HG03097 (cell line): ENCODE measurements around the gene SIX5.
"Not testable (repeated sequence)": the region's sequence is repeated elsewhere in the genome, so short reads cannot be mapped to it uniquely, and the experiment has no call there.

Experiments
- ATAC-seq: cut with Tn5 transposase; IDR thresholded peaks from one replicate; pipeline ENCODE4 v1.9.1; 2021; ENCODE audit not compliant: unreplicated experiment, low FRiP score

Gene SIX5

DNA sequence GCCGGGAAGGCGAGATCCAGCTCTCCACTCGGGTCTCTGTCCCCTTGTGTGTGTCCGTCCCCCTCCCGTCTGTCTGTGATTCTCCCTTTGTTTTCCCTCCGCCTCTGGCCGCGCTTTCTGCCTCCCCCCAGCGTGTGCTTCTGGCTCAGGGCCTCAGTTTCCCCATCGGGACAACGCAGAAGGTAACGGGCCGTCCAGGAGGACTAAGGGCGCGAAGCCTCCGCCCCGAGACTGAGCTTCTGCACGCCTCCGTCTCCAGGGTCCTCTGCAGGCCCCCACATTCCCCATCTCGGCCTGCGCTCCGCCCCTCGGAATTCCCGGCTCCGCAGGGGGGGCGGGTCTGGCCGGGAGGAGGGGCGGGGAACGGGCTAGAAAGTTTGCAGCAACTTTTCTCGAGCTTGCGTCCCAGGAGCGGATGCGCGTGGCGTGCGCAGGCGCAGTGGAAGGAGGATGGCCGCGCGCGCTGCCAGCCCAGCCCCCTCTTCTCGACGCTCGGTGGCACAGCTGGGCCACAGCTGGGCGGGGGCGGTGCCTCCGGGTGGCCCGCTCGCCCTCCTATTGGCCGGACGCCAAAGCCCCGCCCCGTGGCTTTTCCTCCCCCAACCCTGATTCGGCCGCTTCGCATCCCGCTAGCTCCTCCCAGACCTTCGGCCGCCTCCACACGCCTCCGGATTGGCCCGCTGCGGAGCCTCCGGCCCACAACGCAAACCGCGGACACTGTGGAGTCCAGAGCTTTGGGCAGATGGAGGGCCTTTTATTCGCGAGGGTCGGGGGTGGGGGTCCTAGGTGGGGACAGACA is at the start of gene SIX5:
SIX5 (minus strand) TSS at position 269 of the 799 bp plus-strand sequence. CDS start 408 bp downstream, outside the sequence.
- ATAC-seq = peak; percentile 53

DNA sequence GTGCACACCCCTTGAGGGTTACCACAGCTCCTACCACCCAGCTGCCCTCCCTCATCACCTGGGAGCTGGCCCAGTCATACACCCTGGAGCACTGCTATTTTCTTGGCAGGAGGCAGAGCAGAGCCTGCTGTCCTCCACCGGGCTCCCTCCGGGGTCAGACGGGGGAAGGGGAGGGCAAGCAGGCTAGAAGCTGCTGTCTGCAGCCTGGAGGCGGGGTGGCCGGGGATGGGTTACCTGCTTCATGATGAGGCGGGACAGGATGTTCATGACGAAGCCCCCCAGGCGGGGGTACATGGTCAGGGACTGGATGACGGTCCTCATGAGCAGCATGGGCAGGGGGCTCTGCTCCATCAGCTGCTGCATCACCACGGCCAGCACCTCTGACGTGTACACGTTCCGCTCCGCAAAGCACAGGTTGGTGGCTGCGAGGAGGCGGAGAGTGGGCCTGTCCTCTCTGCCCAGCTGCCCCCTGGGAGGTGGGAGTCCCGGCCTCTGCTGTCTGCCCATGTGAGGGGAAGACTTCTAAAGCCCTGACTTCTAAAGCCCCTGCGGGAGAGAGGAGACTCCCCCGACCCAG is 48.8 kb upstream of the SIX5 start:
- ATAC-seq = no peak

DNA sequence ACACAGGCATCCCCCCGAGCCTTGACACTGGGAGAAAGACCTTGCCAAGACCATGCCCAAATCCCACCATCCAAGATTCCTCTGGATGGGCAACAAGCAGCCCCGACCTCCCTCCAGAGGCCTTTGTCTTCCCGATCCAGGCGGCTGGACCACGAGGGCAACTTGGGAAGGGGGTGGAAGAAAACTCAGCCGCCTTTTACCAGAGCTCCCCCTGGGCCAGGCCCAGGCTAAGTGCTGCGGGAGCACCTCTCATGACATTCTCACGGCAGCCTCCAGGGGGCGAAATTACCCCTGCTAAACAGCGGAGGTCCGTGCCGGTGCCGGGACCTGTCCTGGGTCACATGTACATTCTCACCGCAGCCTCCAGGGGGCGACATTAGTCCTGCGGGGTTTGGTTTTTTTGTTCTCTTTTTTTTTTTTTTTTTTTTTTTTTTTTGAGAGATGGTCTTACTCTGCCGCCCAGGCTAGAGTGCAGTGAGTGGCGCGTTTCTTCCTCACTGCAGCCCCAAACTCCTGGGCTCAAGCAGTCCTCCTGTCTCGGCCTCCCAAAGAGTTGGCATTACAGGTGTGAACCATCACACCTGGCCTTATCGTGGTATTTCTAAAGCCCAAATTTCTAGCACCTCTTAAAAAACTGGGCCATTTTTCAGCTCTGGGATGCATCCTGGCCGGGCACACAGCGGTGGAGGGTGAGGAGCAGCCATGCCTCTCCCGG is 48.1 kb upstream of the SIX5 start:
- ATAC-seq = peak; percentile 82

DNA sequence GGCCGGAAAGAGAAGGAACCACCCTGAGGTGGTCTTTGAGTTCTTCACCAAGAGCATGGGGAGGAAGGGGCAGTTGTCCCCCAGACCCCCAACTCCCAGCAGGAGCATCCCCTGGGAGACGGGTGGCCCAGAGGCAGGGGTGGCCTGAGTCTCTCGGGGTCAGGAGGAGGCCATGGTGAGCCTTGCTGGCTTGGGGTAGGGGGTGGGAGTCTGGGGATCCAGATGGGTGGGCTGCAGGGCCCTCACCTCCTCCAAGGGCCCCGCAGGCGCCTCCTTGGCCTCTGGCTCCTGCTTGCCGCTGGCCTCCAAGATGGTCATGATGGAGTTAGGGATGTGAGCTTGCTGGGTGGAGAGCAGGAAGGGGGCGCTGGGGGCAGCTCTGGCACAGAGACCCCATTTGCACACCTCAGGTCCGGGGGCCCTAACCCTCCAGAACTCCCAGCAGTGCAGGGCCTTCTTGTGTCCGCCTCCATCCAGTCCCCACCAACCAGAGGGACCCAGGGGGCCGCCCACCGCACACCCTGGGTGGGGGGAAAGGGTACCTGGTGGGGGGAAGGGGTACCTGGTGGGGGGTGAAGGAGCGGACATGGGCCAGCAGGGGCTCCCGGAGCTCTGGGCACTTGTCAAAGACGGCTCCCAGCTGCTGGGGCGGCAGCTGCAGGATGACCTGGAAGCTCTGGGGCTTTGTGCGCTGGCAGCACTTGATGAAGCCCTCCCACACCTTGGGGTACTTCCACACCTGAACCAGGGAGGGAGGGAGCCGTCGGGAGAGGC is 47.4 kb upstream of the SIX5 start:
- no peak for ATAC-seq

DNA sequence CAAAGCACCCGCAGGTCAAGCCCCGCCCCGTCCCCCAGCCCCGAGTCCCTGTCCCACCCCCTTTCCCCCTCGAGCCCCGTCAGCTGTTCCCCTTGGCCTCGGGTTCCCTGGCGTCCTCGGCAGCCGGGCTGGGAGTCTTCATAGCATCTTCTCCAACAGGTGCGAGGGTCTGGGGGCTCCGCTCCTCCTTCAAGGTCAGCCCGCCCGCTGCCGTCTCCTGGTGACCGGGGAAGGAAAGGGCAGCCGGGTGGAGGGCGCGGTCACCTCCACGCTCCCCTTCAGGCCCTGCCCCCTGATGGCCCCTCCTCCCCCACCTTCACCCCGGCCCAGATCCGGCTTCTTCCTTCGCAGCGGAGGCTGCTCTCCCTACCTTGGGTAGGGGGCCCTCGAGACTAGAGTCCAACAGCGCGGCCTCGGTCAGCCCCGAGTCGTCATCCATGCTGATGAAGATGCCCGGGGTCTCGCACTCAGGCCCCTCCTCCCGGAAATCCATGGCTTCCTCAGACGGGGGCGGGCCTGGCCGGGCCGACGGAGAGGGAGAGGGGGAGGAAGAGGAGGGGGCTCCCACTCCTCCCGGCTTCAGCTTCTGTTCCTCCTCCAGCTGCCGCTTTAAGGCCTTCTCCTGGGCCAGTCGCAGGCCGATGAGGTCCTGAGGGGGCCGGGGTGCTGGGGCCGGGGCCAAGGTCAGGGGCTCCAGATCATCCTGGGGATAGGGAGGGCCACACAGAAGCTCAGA is 46.6 kb upstream of the SIX5 start:
- ATAC-seq = no peak

DNA sequence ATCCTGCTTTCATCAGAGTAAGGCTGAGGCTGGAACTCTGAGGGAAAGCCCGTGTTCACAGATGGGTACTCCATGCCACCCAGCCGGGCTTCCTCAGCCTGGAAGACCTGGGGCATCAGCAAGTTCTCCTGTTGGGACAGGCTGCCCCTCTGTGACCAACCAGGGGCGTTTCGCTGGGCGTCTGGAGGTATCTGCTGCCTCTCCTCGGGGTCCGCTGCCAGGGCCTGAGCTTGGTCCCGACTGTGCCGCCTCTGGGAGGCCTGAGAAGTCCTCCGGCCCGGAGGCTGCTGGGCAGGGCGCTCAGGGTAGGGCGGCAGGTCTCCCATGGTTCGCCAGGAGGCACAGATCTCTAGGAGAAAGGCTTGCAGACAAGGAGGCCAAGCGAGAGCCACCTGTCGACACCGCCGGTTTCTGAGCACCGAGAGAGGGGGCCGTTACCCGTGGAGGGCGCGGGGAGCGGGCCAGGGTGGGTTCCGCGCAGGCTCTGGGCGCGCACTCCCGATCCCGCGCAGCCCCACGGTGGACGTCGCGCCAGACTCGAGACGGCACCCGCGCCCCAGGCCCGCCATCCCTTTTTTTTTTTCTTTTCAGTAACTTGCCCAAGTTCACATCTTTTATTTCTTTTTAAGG is 45.9 kb upstream of the SIX5 start, which contains the start of gene RSPH6A:
RSPH6A (minus strand) TSS at position 458 of the 630 bp plus-strand sequence; CDS start at position 326, 132 bp downstream.
- ATAC-seq = no peak

DNA sequence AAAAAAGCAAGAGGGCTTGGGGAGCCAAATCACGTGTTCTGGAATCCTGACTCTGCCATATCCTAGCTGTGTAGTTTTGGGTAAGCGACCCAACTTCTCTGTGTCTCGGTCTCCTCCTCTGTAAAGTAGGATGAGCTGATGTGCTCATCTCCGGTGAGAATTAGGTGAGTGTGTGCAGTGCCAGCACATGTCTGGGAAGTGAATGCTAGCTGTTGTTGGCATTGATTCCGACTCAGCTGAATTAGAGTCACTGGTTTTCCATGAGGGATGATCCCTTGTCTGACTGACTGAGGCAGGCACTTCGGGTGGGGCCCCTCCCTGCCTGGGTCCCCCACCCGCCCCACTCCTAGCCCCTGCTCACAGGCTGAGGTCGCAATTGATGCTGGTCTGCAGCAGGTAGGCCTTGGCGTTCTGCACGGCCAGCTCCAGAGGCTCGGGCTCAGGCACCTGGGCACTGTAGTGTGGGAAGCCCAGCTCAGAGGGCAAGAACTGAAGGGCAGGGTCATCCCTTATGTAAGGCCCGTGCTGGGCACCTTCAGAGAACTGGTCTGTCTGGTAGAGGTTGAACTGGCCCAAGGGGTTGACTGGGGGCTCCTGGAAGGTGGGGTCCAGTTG is 45.2 kb upstream of the SIX5 start:
- no peak for ATAC-seq

DNA sequence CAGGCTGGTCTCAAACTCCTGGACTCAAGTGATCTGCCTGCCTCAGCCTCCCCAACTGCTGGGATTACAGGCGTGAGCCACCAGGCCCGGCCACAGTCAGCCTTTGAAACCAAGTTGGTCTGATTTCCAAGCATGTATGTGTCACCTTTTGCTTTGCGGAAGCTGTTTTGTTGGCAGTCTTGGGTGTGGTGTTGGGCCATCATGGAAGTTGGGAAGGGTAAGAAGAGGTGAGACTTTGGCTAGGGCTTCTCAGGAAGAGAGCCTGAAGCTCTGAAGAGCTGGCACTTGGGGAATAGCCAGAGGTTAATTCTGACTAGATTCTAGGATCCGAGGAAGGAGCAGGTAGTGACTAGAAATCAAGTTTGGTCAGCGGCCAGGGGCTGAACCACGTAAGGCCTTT is 43.2 kb upstream of the SIX5 start:
- ATAC-seq = no peak

DNA sequence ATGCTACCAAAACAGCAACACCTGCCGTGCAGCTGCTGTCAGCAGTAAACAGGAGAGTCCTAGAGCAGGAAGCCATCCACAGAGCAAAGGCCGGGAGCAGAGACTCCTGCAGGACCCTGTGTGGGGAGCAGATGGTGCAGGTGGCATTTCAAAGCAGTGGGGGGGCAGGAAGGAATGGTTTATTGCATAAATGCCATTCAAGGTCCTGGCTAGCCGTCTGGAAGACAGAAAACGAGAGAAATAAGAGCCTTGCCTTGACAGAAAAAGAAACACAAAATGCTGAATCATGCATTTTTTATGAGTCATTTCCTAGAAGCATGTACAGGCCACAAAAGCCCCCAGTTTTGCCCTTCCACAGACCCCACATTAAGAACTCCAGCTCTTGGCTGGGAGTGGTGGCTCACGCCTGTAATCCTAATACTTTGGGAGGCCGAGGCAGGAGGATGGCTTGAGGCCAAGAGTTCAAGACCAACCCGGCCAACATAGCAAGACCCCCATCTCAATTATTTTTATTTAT is 40.6 kb upstream of the SIX5 start:
- ATAC-seq = no peak

DNA sequence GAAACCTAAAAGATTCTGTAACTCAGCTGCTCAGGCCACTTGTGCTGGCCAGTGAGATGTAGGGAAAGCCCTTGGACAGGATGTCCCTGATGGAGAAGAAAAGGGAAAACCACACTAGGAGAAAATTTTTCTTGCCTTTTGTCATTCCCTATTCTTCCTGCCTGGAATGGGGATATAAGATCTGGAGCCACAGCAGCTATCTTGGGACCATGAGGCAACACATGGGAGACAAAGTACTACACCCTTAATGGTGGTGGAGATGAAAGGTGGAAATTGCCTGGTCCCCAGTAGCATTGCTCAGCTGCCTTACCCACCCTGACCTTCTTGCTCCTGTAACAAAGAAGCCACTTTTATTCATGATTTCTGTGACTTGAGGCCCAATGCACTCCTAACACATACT is 36.7 kb upstream of the SIX5 start:
- ATAC-seq = no peak

DNA sequence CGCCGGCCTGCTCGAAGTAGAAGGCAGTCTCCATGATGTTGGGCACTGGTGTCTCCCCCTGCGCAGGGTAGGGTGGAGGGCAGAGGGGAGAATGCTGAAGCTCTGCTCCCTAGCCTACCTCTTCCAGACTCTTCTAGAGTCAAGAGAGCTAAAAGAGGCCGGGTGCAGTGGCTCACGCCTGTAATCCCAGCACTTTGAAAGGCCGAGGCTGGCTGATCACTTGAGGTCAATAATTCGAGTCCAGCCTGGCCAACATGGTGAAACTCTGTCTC is 35.8 kb upstream of the SIX5 start:
- ATAC-seq = no peak

DNA sequence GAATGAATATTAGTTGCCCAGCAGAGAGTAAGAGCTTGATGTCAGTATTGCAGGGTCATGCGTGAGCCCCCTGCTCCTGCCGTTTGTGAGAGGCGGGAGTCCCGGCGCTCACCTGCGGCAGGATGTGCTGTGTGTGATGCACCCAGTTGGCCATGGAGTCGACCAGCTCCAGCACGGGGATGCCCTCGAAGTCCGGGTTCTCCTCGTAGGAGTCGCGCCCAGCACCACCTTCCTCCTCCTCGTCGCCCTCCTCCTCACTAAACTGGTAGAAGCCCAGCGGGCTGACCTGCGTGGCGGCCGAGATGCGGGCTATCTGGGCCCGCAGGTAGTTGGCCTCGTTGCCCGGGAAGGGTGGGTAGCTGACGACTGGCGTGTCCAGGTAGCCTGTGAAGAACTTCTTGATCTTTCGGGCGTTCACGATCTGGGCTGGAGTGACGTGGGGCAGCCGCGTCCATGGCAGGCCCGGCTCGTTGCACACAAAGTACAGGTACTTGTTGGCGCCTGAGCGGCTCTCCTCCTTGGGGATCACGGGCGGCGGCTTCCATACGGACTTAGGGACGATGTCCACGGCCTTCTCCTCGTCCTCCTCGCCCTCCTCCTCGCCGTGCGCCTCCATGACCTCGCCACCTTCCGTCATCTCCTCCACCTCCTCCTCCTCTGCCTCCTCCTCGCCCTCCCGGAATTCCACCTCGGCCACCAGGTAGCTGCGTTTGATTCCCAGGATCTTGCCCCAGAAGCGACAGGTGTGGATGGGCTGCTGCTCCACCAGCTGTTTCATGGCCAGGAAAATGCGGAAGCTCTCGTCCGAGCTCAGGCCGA is 35.3 kb upstream of the SIX5 start:
- ATAC-seq = no peak

DNA sequence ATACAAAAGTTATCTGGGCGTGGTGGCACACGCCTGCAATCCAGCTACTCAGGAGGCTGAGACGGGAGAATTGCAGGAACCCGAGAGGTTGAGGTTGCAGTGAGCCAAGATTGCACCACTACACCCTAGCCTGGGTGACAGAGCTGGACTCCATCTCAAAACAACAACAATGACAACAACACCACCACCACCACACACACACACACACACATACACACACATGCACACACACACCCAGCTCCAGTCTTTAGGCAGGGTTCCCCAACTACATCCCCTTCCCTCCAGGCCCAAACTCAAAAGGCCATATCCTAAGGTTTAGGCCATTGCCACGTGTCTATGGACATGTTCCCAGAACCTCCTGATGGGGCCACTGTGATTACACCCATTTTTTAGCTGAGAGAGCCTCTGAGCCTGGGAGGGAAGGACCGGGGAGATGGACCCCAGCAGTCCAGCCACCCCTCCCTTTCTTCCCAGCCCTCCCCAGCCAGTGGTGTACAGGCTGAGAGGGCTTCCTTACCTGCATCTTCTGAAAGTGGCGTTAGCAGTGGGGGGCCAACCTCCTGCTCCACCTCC is 32.6 kb upstream of the SIX5 start:
- no peak for ATAC-seq

DNA sequence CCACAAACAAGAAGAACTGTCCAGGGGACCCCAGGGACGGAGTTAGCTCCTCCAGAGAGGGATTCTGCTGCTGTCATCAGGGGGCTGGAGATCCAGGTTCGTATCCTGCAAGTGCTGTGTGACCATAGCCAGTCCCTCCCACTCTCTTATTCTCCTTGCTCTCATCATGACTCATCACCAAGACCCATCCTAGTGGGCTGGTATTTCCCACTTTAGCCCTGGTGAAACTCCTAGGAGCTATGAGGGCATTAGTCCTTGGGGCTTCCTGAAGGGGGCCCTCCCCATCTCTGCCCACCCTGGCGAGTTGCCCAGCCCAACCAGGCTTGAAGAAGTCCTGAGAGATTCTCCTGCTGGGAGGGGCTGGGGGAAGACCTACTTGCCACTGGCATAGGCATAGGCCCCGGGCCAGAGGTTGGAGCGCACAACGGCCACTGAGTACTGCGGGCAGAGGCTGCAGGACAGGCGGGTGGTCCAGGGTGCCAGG is 31.1 kb upstream of the SIX5 start:
- ATAC-seq = no peak

DNA sequence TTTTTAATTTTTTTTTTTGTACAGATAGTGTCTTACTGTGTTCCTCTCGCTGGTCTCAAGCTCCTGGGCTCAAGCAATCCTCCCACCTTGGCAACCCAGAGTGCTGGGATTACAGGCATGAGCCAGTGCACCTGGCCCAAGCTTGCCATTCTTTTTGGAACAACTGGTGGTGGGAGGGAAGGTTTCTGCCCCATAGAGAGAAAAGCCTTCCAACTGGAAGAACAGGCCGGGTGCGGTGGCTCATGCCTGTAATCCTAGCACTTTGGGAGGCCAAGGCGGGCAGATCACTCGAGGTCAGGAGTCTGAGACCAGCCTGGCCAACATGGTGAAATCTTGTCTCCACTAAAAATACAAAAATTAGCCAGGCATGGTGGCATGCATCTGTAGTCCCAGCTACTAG is 30.5 kb upstream of the SIX5 start:
- not testable (repeated sequence) for ATAC-seq

DNA sequence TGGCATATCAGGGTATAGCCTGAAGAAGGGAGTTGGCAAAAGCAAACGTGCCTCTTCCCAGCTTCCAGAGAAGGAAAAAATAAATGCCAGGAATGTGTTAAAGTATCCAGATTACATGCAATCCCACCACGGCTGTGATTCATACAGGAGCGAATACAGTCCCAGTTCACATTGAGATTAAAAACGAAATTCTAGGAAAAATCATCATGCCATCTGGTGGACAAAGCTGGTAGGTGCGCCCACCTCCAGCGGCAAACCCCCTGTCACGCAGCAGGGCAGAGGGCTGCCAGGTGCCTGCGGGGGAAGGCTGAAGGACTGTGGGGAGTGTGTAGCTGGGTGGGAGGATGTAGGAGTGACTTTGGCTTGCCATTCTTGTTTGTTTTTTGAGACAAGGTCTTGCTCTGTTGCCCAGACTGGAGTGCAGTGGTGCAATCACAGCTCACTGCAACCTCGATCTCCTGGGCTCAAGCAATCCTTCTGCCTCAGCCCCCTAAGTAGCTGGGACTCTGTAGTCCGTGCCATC is 30.0 kb upstream of the SIX5 start:
- ATAC-seq = no peak

DNA sequence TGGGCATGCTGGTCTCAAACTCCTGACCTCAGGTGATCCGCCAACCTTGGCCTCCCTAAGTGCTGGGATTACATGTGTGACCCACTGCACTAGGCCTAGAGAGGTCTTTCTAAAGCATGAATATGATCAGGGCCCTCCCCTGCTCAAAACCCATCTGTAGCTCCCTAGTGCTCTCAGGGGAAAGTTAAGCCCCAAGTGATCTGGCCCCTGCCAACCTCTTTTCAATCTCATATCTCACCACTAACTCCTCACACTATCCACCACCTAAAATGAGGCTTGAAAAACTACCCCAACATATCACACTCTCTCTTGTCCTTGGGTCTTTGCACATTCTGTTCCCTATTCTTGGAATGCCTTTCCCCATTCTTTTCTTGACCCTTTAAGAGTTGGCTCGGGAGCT is 25.6 kb upstream of the SIX5 start:
- ATAC-seq = no peak

DNA sequence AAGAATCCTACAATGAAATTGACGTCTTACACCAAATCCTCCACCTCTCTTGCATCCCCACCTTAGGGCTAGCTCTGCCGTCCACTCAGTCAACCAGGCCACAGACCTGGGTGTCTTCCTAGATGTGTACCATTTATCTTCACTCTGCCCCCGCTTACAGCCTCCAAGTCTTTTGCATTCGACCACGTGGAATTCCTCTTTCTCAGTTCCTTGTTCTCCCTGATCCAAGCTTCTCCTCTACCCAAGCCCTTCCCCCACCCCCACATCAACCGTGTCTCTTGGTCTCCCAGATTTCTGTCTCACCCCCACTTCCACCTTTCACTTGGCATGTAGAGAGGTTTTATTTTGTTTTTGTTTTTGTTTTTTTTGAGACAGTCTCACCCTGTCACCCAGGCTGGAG is 24.8 kb upstream of the SIX5 start:
- ATAC-seq = no peak
